Uterus (tissue), 4 donors: ENCODE data around the gene ZBED3. TPM values are rescaled to one million over a fixed set of nuclear protein-coding genes. Genes with fewer than 3 reads are reported as not detected.

ENCODE experiments used
- DNase-seq, 2 donors: peaks; one replicate each; pipeline ENCODE4 v3.0.0-alpha.2; 2019 to 2020
- H3K27ac ChIP-seq, 2 donors: fragments of 200-600 bp; sonication (generic); 1 replicate in 1 of 2; 2 replicates in 1 of 2; pipeline ENCODE4 v1.5.1; 2016 to 2018
- H3K27me3 ChIP-seq, 2 donors: fragments of 200-600 bp; sonication (generic); one replicate each; pipeline ENCODE4 v1.5.1; 2018 to 2019; ENCODE audit warnings: control low read depth in 1 of 2
- H3K36me3 ChIP-seq, 2 donors: fragments of 200-600 bp; sonication (generic); one replicate each; pipeline ENCODE4 v1.5.1; 2019; ENCODE audit warnings: control low read depth in 1 of 2
- H3K4me1 ChIP-seq, 2 donors: fragments of 200-600 bp; sonication (generic); one replicate each; pipeline ENCODE4 v1.5.1; 2018 to 2019; ENCODE audit warnings: control low read depth in 1 of 2
- H3K4me3 ChIP-seq, 2 donors: fragments of 200-600 bp; sonication (generic); 1 replicate in 1 of 2; 2 replicates in 1 of 2; pipeline ENCODE4 v1.5.1; 2018 to 2019; ENCODE audit warnings: mild to moderate bottlenecking in 1 of 2
- H3K9me3 ChIP-seq, 2 donors: fragments of 200-600 bp; sonication (generic); one replicate each; pipeline ENCODE4 v1.5.1; 2019; ENCODE audit warnings: control low read depth in 1 of 2
- CTCF ChIP-seq, 4 experiments: fragments of 200-600 bp in 2 of 4; fragments of 450-650 bp in 2 of 4; sonication (generic) in 2 of 4; IDR thresholded peaks; one replicate each; pipeline ENCODE4 v1.5.1; 2016 to 2019; ENCODE audit warnings: antibody characterized with exemption in 4 of 4, mild to moderate bottlenecking in 2 of 4, moderate library complexity in 1 of 4
- POLR2A ChIP-seq, 2 donors: fragments of 450-650 bp; IDR thresholded peaks; one replicate each; pipeline ENCODE4 v1.6.1; 2016; ENCODE audit warnings: antibody characterized with exemption in 2 of 2, mild to moderate bottlenecking in 1 of 2, moderate library complexity in 1 of 2
- intact Hi-C: fragments of 100-400 bp; cut with DNase I; formaldehyde crosslinking; loops from one replicate; pipeline ENCODE4 v1.15.1; 2023; ENCODE audit warnings: low total_unique reads
- total RNA-seq, 4 donors: library from RNA; depleted of rRNA in 3 of 4; stranded (reverse); fragments of >200 nt in 3 of 4; gene quantifications; one replicate each; pipeline versions ENCODE4 v1.1.0 to v1.2.4, GENCODE V29; 2014 to 2023
- donor health status: DM: yes; HTN: yes; CAD: no.

Gene ZBED3
- total RNA-seq, 4 donors from 2014 or later: 2.6 to 26.9 (median 4.7) TPM

GRCh38 chr5:77077829-77078176 lies 9.3 kb downstream of the ZBED3 start:
- intact Hi-C loops: no loop called here
- no peaks in the 10 kb centered on the region for H3K36me3 ChIP-seq
- H3K27ac ChIP-seq: peak overlapping the region; percentile 73 to 86
- no peaks in the 10 kb centered on the region for H3K4me1 ChIP-seq
- H3K4me3 ChIP-seq: peak overlapping the region; percentile 24 to 53
- no peaks in the 10 kb centered on the region for H3K27me3 ChIP-seq
- no peak for DNase-seq
- no peak for TF ChIP-seq POLR2A (IDR thresholded peaks at IDR 0.05)
- H3K9me3 ChIP-seq: no peaks in the 10 kb centered on the region

- Histone ChIP-seq H3K36me3 (no peaks in the 10 kb centered on the region), H3K27ac (peak overlapping the region; percentile 73 to 86), H3K4me3 (peak overlapping the region; percentile 24 to 53), H3K9me3 (no peaks in the 10 kb centered on the region), H3K4me1 (no peaks in the 10 kb centered on the region), H3K27me3 (no peaks in the 10 kb centered on the region)
- peak; percentile 52 to 72 for DNase-seq
- TF ChIP-seq CTCF (IDR thresholded peaks at IDR 0.05): peak in 3 of 4 experiments; percentile 51 to 64 (median 58)
- TF ChIP-seq POLR2A (IDR thresholded peaks at IDR 0.05): peak in 1 of 2 donors; percentile 20
- intact Hi-C loops: no loop called here
These were observed 9.9 kb downstream of the ZBED3 start for GRCh38 chr5:77076961-77077828.

GRCh38 chr5:77074745-77075144 lies 12.3 kb downstream of the ZBED3 start:
- no peak overlapping the region for H3K27ac ChIP-seq
- no peaks in the 10 kb centered on the region for H3K27me3 ChIP-seq
- no peak for DNase-seq
- H3K4me3 ChIP-seq: no peak overlapping the region
- H3K4me1 ChIP-seq: no peaks in the 10 kb centered on the region
- intact Hi-C loops: no loop called here
- H3K36me3 ChIP-seq: no peaks in the 10 kb centered on the region
- H3K9me3 ChIP-seq: no peaks in the 10 kb centered on the region
- TF ChIP-seq POLR2A (IDR thresholded peaks at IDR 0.05): no peak
- no peak for TF ChIP-seq CTCF (IDR thresholded peaks at IDR 0.05)

- Histone ChIP-seq H3K27me3 (no peaks in the 10 kb centered on the region), H3K4me1 (no peaks in the 10 kb centered on the region), H3K4me3 (no peak overlapping the region), H3K9me3 (no peaks in the 10 kb centered on the region), H3K27ac (no peak overlapping the region), H3K36me3 (no peaks in the 10 kb centered on the region)
- DNase-seq: no peak
- intact Hi-C loops: no loop called here
- TF ChIP-seq POLR2A (IDR thresholded peaks at IDR 0.05) (no peak), CTCF (IDR thresholded peaks at IDR 0.05) (no peak)
These were observed 13.4 kb downstream of the ZBED3 start for GRCh38 chr5:77073667-77074066.

GRCh38 chr5:77066823-77067442 lies 20.2 kb downstream of the ZBED3 start:
- Histone ChIP-seq H3K4me1 (no peaks in the 10 kb centered on the region), H3K9me3 (no peaks in the 10 kb centered on the region), H3K27me3 (no peaks in the 10 kb centered on the region), H3K27ac (no peak overlapping the region), H3K36me3 (no peaks in the 10 kb centered on the region), H3K4me3 (no peak overlapping the region)
- intact Hi-C loops: no loop called here
- no peak for DNase-seq
- TF ChIP-seq CTCF (IDR thresholded peaks at IDR 0.05) (no peak), POLR2A (IDR thresholded peaks at IDR 0.05) (no peak)
